Loucy (cell line): ENCODE data around the gene PREX1.

ENCODE experiments used
- H2AFZ ChIP-seq: fragments of 200-600 bp; sonication (generic); 2 replicates; pipeline ENCODE4 v1.6.0; 2016; ENCODE audit warnings: antibody characterized with exemption, mild to moderate bottlenecking, low read length, moderate library complexity
- H3F3A ChIP-seq: fragments of 200-600 bp; 2 replicates; pipeline ENCODE4 v1.6.0; 2016; ENCODE audit warnings: antibody characterized with exemption, low read depth, mild to moderate bottlenecking
- H3K27me3 ChIP-seq: fragments of 200-600 bp; sonication (generic); 2 replicates; pipeline ENCODE4 v1.6.1; 2014; ENCODE audit warnings: low read length, mild to moderate bottlenecking; ENCODE audit not compliant: insufficient read depth, poor library complexity, severe bottlenecking
- H3K36me3 ChIP-seq: fragments of 200-600 bp; sonication (generic); 2 replicates; pipeline ENCODE4 v1.6.1; 2016; ENCODE audit warnings: low read length; ENCODE audit not compliant: insufficient read depth
- H3K4me1 ChIP-seq: fragments of 200-600 bp; sonication (generic); 2 replicates; pipeline ENCODE4 v1.5.1; 2014; ENCODE audit warnings: low read length, mild to moderate bottlenecking; ENCODE audit not compliant: insufficient read depth, poor library complexity, severe bottlenecking
- H3K4me2 ChIP-seq: fragments of 200-600 bp; sonication (generic); 2 replicates; pipeline ENCODE4 v1.6.0; 2014; ENCODE audit warnings: antibody characterized with exemption, low read length, low read depth, mild to moderate bottlenecking; ENCODE audit not compliant: poor library complexity, severe bottlenecking
- H3K4me3 ChIP-seq: fragments of 200-600 bp; sonication (generic); 2 replicates; pipeline ENCODE4 v1.5.1; 2014; ENCODE audit warnings: low read length, mild to moderate bottlenecking, mixed read lengths; ENCODE audit not compliant: poor library complexity, severe bottlenecking
- H3K79me2 ChIP-seq: fragments of 200-600 bp; sonication (generic); 2 replicates; pipeline ENCODE4 v1.6.1; 2014; ENCODE audit warnings: low read length; ENCODE audit not compliant: insufficient read depth
- H3K9ac ChIP-seq: fragments of 200-600 bp; sonication (generic); 2 replicates; pipeline ENCODE4 v1.6.0; 2014; ENCODE audit warnings: mild to moderate bottlenecking, low read depth, low read length, moderate library complexity; ENCODE audit not compliant: poor library complexity, severe bottlenecking
- H3K9me2 ChIP-seq: fragments of 200-600 bp; sonication (generic); replicated peaks from 2 replicates; pipeline ENCODE4 v1.6.1; 2016; ENCODE audit warnings: low read depth, low read length, mixed read lengths
- H3K9me3 ChIP-seq: fragments of 200-600 bp; sonication (generic); 2 replicates; pipeline ENCODE4 v1.6.1; 2014; ENCODE audit warnings: mild to moderate bottlenecking, antibody characterized with exemption, low read length, low read depth; ENCODE audit not compliant: insufficient read depth
- H4K20me1 ChIP-seq: fragments of 200-600 bp; sonication (generic); 2 replicates; pipeline ENCODE4 v1.6.0; 2014; ENCODE audit warnings: antibody characterized with exemption, low read length, mild to moderate bottlenecking; ENCODE audit not compliant: insufficient read depth, poor library complexity, severe bottlenecking
- EZH2phosphoT487 ChIP-seq: fragments of 200-600 bp; IDR thresholded peaks from 2 replicates; pipeline ENCODE4 v1.6.1; 2018; ENCODE audit warnings: antibody characterized with exemption, mild to moderate bottlenecking, moderate library complexity, borderline replicate concordance
- TF ChIP-seq, protein P1 (sequence below): fragments of 200-600 bp; sonication (generic); conservative IDR thresholded peaks from 2 replicates; pipeline ENCODE4 v1.5.1; 2014; ENCODE audit warnings: mild to moderate bottlenecking, antibody characterized with exemption, low read length

Gene PREX1

GRCh38 chr20:48706710-48707365 lies 121.0 kb downstream of the PREX1 start:
- TF ChIP-seq, protein P1, sequence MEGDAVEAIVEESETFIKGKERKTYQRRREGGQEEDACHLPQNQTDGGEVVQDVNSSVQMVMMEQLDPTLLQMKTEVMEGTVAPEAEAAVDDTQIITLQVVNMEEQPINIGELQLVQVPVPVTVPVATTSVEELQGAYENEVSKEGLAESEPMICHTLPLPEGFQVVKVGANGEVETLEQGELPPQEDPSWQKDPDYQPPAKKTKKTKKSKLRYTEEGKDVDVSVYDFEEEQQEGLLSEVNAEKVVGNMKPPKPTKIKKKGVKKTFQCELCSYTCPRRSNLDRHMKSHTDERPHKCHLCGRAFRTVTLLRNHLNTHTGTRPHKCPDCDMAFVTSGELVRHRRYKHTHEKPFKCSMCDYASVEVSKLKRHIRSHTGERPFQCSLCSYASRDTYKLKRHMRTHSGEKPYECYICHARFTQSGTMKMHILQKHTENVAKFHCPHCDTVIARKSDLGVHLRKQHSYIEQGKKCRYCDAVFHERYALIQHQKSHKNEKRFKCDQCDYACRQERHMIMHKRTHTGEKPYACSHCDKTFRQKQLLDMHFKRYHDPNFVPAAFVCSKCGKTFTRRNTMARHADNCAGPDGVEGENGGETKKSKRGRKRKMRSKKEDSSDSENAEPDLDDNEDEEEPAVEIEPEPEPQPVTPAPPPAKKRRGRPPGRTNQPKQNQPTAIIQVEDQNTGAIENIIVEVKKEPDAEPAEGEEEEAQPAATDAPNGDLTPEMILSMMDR = no peak; the same call in 1 of the 2 replicates
- TF ChIP-seq EZH2phosphoT487 = no peak
- Histone ChIP-seq H3K9me2 (no peaks in the 10 kb centered on the region), H3F3A (no peaks in the 10 kb centered on the region), H3K4me3 (no peak overlapping the region), H3K27me3 (no peaks in the 10 kb centered on the region), H3K36me3 (peaks cover 31% of the 10 kb centered on the region; the same call in 1 of the 2 replicates), H2AFZ (no peak overlapping the region), H3K4me2 (no peak overlapping the region), H3K9ac (no peak overlapping the region), H4K20me1 (no peaks in the 10 kb centered on the region), H3K4me1 (no peaks in the 10 kb centered on the region), H3K79me2 (peaks cover 2% of the 10 kb centered on the region; the same call in 1 of the 2 replicates), H3K9me3 (no peaks in the 10 kb centered on the region)

- Histone ChIP-seq H3K4me3 (no peak overlapping the region), H3K36me3 (peaks cover 35% of the 10 kb centered on the region; the same call in 1 of the 2 replicates), H3K9me3 (no peaks in the 10 kb centered on the region), H2AFZ (no peak overlapping the region), H3K4me2 (no peak overlapping the region), H3K9ac (no peak overlapping the region), H3K79me2 (peaks cover under 1% of the 10 kb centered on the region; the same call in 1 of the 2 replicates), H3K27me3 (no peaks in the 10 kb centered on the region), H3K4me1 (no peaks in the 10 kb centered on the region), H4K20me1 (no peaks in the 10 kb centered on the region), H3K9me2 (no peaks in the 10 kb centered on the region), H3F3A (no peaks in the 10 kb centered on the region)
- TF ChIP-seq, protein P1 = no peak
- no peak for TF ChIP-seq EZH2phosphoT487
Observed at GRCh38 chr20:48706116-48706656, 121.6 kb downstream of the PREX1 start.

DNA sequence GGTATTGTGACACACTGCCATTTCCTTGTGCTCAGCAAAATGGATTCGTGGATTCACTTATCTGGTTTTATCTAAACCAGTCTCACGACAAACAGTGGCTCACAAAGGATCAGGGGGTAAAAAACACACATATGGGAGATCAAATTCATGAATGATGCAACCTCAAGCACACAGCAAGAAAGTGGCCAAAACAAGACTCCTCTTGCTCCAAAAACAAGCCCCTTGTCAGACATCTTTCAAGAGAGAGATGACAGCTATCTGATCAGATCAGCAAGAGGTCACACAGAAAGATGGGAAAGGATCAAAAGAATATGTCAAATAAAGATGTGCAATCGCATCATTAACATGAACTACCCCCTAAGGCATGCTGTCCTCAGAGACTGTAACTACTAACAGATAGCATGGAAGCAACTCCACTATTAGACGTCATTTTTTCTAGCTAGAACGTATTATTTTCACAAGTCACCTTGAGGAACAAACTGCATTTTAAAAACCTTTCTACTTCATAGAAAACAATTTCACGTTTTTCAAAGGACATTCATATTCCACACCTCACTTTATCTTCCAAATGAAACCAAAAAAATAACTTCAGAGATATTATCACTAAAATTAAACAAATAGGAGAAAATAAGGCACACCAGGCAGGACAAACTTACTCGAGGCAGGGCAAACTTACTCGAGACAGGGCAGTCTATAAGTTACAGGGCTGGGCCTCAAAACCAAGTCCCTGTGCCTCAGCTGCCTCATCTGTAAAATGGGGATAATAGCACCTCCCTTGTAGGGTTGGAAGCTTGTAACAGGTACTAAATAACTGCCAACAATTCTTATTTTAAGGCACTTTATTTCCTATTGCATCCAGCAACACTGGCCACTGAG lies 122.3 kb downstream of the PREX1 start:
- Histone ChIP-seq H3K36me3 (peaks cover 42% of the 10 kb centered on the region; the same call in 1 of the 2 replicates), H3K9ac (no peak overlapping the region)

More for the DNA sequence above, 122.3 kb downstream of the PREX1 start:
- no peak for TF ChIP-seq EZH2phosphoT487
- H3F3A ChIP-seq = no peaks in the 10 kb centered on the region
- no peak overlapping the region for H2AFZ ChIP-seq
- H4K20me1 ChIP-seq = no peaks in the 10 kb centered on the region
- no peaks in the 10 kb centered on the region for H3K9me3 ChIP-seq
- H3K79me2 ChIP-seq = no peaks in the 10 kb centered on the region; the same call in 1 of the 2 replicates
- no peaks in the 10 kb centered on the region for H3K9me2 ChIP-seq
- no peaks in the 10 kb centered on the region for H3K4me1 ChIP-seq
- H3K27me3 ChIP-seq = no peaks in the 10 kb centered on the region
- H3K4me2 ChIP-seq = no peak overlapping the region
- H3K4me3 ChIP-seq = no peak overlapping the region
